ENCODE measurements around the gene COL5A1.

COL5A1 gene

DNA sequence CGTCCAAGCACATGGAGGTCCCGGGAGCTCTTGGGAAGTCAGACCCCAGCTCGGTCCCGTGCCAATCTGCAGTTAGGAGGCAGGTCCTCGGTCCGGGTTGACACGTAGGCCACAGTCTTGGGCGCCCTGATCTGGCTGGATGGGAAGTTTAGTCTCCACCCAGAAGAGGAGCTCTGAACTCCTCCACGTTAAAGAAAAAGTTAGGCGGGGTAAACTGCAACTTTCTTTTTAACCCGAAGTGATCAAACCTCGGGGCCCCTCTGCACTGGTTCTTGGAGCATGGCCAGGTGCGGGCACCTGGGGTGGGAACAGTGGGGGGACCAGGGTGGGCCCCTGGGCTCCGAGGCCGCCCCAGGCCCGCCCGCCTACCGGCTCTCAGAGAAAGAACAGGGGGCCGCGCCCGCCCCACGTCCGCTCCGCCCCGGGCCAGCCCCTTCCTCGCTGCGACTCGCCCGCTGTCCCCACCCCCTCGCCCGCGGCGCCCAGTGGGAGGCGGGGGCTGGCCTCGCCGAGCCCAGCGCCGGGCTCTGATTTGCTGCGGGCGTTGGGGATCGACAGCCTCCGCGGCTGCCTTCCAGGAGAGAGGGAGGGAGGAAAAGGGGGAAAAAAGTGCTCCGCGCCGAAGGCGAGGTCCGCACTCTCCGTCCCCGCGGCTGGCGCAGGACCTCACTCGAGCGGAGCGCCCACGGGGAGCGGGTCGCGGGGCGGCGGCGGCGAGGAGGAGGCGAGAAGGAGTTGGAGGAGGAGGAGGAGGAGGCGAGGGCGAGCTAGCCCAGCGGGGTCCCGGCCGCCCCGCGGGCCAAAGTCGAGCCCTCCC lies at the start of gene COL5A1:
Gene COL5A1 (plus strand): TSS at position 631 of the 817 bp plus-strand sequence. CDS start 385 bp downstream, outside the sequence.
- peak within 1 kb of the TSS; percentile 52 for H3K9ac ChIP-seq (ENCODE audit: low read depth, low read length)
- peaks cover 25% of the 10 kb centered on the region for H3K4me1 ChIP-seq (ENCODE audit: insufficient read depth, low read length)
- no peaks in the 10 kb centered on the region for H3K9me3 ChIP-seq (ENCODE audit: control insufficient read depth, insufficient read depth, low read length)
- no peaks in the 10 kb centered on the region for H3K36me3 ChIP-seq (ENCODE audit: insufficient read depth, low read length)

DNA sequence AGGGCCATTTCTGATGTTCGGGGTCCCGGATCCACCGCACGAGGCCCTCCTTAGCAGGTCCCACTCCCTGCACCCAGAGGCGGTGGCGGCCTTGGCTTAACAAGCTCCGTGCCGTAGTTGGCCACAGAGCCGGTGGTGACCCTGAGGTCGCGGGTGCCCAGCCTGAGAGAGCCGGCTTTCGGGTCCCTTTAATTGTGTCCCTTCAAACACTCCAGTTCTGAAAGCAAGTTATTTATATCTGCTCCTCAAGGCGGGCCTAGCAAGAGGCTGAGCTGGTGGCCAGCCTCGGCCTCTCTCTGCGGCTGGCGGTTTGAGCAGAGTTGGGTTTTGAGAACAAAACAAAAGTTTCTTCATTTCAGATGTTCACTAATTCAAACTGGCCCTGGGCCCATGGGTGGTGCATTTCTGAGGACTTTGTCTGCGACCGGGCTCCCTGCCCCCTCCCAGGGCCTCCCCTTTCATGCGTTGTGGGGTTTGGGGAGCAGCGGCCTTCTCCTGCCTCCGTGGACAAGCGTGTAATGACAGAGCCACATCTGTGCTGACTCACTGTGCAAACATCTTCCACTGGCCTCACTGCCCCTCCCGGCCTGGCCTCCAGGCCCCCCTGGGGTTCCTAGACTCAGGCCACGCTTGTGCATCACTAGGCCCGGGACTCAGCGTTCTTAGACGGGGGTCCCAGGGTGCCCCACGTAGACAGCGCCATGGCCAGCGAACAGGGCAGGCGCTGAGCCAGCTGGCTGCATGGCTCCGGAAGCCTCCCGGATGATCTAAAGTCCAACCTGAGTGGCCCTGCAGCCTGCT lies 49.4 kb upstream of the COL5A1 start:
- peaks cover 2% of the 10 kb centered on the region; the same call in 1 of the 2 replicates for H3K4me1 ChIP-seq (ENCODE audit: insufficient read depth, low read length)
- no peaks in the 10 kb centered on the region for H3K9me3 ChIP-seq (ENCODE audit: control insufficient read depth, insufficient read depth, low read length)
- H3K9ac ChIP-seq (ENCODE audit: low read depth, low read length) = no peak overlapping the region
- no peaks in the 10 kb centered on the region for H3K36me3 ChIP-seq (ENCODE audit: insufficient read depth, low read length)

DNA sequence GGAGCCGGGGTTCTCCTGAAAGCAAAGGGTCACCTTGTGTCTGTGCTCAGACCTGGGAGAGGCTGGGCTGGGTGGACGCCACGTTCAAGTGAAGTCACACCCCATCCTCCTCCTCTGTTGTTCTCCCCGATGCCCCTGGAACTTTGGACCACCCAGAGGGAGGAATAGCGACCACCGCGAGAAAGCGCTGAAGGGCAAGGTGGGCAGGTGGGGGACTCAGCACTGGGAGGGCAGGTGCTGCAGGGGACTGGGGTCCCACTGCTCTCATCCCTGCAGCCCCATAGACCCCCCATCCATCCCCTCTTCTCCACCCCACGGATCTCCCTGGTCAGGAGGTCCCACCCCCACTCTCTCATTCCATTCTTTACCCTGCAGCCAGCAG lies 48.8 kb upstream of the COL5A1 start:
- Histone ChIP-seq H3K4me1 (ENCODE audit: insufficient read depth, low read length) (peaks cover 2% of the 10 kb centered on the region; the same call in 1 of the 2 replicates), H3K9me3 (ENCODE audit: control insufficient read depth, insufficient read depth, low read length) (no peaks in the 10 kb centered on the region), H3K9ac (ENCODE audit: low read depth, low read length) (no peak overlapping the region), H3K36me3 (ENCODE audit: insufficient read depth, low read length) (no peaks in the 10 kb centered on the region)

DNA sequence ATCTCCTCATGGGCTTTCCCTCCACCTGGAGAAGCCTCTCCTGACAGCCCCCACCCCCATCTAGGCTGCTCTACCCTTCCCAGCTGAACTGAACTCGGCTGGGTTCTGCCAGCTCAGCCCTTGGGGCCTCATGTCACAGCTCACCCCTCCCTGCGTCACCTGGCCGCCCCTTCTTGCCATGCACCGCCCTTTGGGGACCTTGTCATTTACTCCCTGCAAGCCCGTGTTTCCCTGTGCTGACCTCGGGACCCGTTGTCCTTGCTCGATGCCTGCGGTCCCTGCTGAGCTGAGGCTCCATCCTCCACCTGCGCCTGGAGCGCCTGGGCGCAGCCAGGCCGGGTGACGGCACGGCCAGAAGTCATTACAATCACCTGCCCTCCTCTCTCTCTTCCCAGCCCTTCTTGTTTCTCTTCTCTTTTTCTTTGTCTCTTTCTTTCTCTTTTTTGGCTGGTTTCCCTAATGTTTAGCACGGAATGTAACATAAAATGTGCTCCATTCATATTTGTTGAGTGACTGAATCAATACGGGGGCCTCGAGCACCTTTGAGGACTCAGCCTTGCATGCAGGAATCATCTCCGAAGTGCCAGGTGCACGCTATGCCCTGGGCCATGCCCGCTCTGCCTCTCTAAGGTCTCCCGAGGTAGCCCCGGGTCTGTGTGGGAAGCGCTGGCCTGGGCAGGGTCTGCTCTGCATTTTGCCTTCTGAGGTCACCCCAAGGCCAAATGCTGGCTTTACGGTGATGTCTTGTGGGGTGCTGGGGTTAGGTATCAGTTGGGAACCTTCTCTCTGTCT lies 48.1 kb upstream of the COL5A1 start:
- Histone ChIP-seq H3K4me1 (ENCODE audit: insufficient read depth, low read length) (peaks cover 2% of the 10 kb centered on the region; the same call in 1 of the 2 replicates), H3K9ac (ENCODE audit: low read depth, low read length) (no peak overlapping the region), H3K9me3 (ENCODE audit: control insufficient read depth, insufficient read depth, low read length) (no peaks in the 10 kb centered on the region), H3K36me3 (ENCODE audit: insufficient read depth, low read length) (no peaks in the 10 kb centered on the region)

DNA sequence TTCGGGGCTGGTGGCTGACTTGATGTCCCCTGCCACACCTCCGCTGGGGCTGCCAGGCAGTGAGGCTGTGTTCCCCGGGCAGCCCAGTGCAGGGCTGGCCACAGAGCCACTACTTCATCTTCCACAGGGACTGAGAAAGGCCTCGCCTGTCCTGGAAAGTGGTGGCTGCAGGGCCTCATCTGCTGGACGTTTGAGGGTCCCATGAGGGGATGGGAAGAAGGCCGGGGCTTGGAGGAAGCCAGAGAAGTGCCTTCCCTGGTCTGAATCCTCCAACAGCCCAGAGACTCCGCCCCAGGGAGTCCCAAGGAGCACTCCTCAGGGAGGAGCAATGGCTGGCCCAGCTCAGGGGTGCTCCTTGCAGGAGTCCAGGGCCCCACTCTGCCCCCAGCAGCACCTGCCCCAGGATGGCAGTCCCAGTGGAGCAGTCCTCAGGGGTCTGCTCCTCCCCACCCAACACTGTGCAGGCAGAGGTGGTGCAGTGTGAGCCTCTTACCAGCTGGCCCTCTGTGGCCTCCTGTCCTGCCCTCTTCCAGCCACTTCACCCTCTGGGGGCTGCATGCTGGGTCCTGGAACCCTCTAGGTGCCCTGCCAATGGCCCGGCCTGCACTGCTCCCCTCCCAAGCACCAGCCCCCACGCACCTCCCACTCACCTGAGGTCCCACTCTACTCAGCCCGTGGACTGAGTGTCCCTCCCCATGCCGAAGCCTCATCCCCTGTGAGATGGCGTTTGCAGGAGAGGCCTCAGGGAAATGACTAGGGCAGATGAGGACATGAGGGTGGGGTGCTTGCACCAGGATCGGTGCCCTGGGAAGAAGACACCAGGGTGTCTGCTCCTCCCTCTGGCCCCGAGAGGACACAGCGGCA lies 47.3 kb upstream of the COL5A1 start:
- Histone ChIP-seq H3K9ac (ENCODE audit: low read depth, low read length) (no peak overlapping the region), H3K9me3 (ENCODE audit: control insufficient read depth, insufficient read depth, low read length) (no peaks in the 10 kb centered on the region), H3K4me1 (ENCODE audit: insufficient read depth, low read length) (peaks cover 2% of the 10 kb centered on the region; the same call in 1 of the 2 replicates), H3K36me3 (ENCODE audit: insufficient read depth, low read length) (no peaks in the 10 kb centered on the region)

DNA sequence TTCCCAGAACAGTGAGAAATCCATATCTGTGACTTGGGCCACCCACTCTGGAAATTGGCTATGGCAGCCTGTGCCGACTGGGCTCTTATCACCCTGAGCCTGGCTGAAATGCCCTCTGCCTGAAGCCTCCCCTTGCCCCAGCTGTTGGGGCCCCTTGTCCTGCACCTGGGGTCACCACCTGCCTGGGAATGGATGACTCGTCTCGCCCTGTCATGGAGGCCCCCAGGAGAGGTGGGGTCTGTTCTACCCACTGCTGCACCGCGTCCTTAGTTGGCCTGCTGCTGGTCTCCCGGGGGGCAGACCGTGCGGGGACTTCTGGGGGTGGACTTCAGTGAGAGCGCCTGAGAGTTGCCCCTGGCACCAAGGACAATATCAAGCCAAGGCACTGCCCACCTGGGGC lies 46.6 kb upstream of the COL5A1 start:
- Histone ChIP-seq H3K9ac (ENCODE audit: low read depth, low read length) (no peak overlapping the region), H3K4me1 (ENCODE audit: insufficient read depth, low read length) (peaks cover under 1% of the 10 kb centered on the region; the same call in 1 of the 2 replicates)

DNA sequence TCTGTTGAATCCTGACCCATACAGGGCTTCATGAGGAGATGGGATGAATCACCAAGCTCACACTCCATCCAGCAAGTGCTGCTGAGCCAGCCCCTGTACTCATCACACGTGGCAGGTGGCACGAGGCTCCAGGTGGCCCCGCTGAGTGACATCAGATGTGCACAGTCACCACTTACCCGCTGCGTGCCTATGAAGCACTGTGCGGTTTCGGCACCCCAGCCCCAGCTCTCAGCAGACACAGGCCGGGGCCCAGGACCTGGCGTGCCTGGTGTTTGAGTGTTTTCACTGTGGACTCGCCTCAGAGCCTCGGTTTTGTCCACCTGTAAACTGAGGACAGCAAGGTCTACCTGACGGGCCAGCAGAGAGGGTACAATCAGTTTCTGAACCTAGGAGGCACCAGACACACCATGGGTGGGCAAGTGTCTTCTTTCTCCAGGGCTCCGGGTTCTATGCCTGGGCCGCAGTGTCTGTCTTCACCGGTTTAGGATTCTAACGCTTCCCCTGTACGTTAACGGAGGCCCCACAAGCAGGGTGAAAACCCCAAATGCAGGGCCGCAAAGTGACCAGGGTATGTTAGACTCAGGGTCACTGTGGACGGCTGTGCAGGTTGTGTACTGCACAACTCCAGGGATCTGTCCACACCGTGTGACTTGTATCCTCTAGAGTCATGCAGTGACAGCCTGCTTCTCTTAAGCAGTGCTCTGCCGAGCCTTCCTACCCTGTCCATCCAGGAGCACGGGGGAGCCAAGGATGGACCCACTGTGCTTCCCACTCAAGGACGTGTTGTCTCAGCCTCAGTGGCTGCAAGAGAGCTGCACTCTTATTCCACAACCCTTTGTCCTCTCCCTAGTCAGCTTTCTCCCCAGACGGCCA lies 44.3 kb upstream of the COL5A1 start:
- H3K36me3 ChIP-seq (ENCODE audit: insufficient read depth, low read length) = no peaks in the 10 kb centered on the region
- no peak overlapping the region for H3K9ac ChIP-seq (ENCODE audit: low read depth, low read length)
- H3K9me3 ChIP-seq (ENCODE audit: control insufficient read depth, insufficient read depth, low read length) = no peaks in the 10 kb centered on the region
- H3K4me1 ChIP-seq (ENCODE audit: insufficient read depth, low read length) = peaks cover 6% of the 10 kb centered on the region; the same call in 1 of the 2 replicates

More for the DNA sequence above, 46.6 kb upstream of the COL5A1 start:
- Histone ChIP-seq H3K36me3 (ENCODE audit: insufficient read depth, low read length) (no peaks in the 10 kb centered on the region), H3K9me3 (ENCODE audit: control insufficient read depth, insufficient read depth, low read length) (no peaks in the 10 kb centered on the region)

DNA sequence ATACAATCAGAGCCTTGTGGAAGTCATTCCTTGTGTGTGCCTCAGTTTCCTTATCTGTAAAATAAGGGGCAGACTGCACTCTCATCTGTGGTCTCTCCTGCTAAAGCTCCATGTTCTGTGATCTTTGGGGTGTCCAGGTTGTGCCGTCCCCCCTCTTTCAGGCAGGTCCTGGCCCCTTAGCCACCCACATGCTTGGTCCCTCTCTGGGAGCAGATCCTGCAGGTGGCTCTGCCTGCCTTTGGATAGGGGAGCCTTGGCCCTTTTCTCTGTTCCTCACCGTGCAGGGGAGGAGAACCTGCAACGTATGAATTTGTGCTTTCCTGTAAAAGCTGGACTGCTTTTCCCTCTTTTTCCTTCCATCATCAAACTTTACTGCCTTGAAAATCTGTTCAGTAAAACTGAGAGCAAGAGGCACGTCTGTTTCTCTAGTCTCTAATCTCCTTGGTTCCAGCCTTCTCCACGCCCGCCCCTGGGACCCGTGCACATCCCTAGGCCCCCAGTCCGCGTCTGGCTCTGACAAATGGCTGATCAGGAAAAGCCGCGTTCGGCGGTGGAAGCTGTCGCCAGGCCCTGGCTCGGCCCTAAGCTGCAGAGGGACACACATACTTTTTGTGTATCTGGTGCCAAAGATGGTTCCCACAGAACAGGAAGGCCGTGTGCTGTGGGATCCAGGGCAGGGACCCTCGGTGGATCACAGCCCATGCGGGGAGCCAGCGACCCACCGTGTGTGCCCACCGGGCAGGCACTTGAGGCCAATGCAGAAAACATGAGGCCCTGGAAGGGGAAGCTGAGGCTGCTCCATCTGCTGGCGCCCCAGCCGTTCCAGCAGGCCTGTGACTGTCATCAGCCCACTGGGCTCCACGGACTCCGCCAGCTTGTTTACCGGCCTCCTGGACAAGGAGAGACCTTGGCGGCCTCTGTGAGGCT lies 43.4 kb upstream of the COL5A1 start:
- no peaks in the 10 kb centered on the region for H3K36me3 ChIP-seq (ENCODE audit: insufficient read depth, low read length)
- no peak overlapping the region for H3K9ac ChIP-seq (ENCODE audit: low read depth, low read length)
- no peaks in the 10 kb centered on the region for H3K9me3 ChIP-seq (ENCODE audit: control insufficient read depth, insufficient read depth, low read length)
- H3K4me1 ChIP-seq (ENCODE audit: insufficient read depth, low read length) = peaks cover 6% of the 10 kb centered on the region; the same call in 1 of the 2 replicates

DNA sequence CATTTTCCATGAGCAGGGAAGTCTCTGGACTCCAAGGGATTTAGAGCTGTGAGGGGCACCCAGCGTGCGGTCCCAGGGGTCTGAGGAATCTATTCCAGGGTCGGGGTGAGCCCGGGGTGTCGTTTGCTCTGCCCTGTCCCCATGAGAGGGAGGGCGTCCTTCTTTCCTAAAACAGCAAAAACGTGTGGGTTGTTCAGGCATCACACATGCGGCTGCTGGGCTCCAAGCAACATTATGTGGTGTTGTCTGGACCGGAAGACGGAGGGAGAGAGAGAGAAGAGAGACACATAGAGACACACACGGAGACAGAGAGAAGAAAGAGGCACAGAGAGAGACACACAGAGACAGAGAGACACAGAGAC lies 42.7 kb upstream of the COL5A1 start:
- Histone ChIP-seq H3K4me1 (ENCODE audit: insufficient read depth, low read length) (peaks cover 6% of the 10 kb centered on the region; the same call in 1 of the 2 replicates), H3K36me3 (ENCODE audit: insufficient read depth, low read length) (no peaks in the 10 kb centered on the region), H3K9me3 (ENCODE audit: control insufficient read depth, insufficient read depth, low read length) (no peaks in the 10 kb centered on the region), H3K9ac (ENCODE audit: low read depth, low read length) (no peak overlapping the region)

DNA sequence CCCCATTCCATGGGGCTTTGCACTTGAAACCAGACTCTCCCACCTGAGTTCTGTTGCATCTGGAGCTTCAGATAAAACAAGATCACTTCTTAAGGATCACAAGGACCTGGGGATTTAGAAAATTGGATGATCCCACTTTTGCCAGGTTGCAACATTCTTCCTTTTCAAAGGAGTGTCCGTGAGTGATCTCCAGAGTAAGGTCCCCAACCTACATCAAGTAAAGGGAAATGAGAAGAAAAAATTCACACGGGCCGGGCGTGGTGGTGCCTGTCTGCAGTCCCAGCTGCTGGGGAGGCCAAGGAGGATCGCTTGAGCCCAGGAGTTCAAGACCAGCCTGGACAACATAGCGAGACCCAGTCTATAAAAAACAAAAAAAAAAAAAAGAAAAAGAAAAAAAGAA lies 41.2 kb upstream of the COL5A1 start:
- Histone ChIP-seq H3K9ac (ENCODE audit: low read depth, low read length) (no peak overlapping the region), H3K36me3 (ENCODE audit: insufficient read depth, low read length) (no peaks in the 10 kb centered on the region), H3K4me1 (ENCODE audit: insufficient read depth, low read length) (peaks cover 6% of the 10 kb centered on the region; the same call in 1 of the 2 replicates), H3K9me3 (ENCODE audit: control insufficient read depth, insufficient read depth, low read length) (no peaks in the 10 kb centered on the region)

DNA sequence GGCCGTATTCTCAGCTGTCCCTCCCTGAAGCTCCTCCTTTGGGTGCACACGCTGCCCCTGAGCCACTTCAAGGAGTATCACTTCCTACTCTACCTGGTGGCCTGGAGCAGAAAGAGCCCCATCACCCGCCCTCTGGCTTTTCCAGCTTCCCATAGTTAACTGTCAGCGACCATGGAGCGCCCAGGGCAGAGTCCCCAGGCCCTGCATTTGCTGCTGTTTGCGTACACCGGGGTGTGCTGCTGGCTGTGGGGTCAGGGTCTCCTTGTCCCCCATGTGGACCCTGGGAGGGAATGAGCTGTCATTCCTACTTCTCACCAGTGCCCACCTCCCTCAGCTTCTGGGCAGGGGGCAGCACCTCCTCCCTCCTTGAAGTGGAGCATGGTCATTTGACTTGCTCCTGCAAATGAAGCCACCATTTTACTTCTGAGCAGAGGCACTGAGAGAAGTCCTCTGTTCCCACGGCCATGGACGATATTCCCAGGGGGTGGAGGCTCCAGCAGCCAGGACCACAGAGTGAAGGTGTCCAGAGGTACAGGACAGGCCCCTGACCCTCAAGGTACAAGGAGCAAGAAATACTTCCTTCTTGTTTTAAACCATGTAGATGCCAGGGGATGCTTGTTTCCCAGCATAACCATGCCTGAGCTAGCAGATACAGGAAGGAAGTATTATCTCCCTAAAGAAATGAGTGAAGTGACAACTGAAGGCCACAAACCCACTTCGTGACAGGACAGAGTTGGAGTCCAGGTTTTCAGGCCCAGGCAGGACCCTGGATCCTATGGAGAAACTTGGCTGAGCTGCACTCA lies 40.6 kb upstream of the COL5A1 start:
- peaks cover 6% of the 10 kb centered on the region; the same call in 1 of the 2 replicates for H3K4me1 ChIP-seq (ENCODE audit: insufficient read depth, low read length)
- H3K9me3 ChIP-seq (ENCODE audit: control insufficient read depth, insufficient read depth, low read length) = no peaks in the 10 kb centered on the region
- no peaks in the 10 kb centered on the region for H3K36me3 ChIP-seq (ENCODE audit: insufficient read depth, low read length)
- no peak overlapping the region for H3K9ac ChIP-seq (ENCODE audit: low read depth, low read length)
